PC-9 (cell line): ENCODE measurements around the gene MACROD2.

Experiments used
- CTCF ChIP-seq: fragments of 200-600 bp; sonication (generic); conservative IDR thresholded peaks from 2 replicates; pipeline ENCODE4 v1.6.1; 2017; ENCODE audit warnings: mixed run types, antibody characterized with exemption, mild to moderate bottlenecking, moderate library complexity
- EZH2 ChIP-seq: fragments of 200-600 bp; sonication (generic); IDR thresholded peaks from 2 replicates; pipeline ENCODE4 v1.8.0; 2017; ENCODE audit warnings: antibody characterized with exemption, low read depth

DNA sequence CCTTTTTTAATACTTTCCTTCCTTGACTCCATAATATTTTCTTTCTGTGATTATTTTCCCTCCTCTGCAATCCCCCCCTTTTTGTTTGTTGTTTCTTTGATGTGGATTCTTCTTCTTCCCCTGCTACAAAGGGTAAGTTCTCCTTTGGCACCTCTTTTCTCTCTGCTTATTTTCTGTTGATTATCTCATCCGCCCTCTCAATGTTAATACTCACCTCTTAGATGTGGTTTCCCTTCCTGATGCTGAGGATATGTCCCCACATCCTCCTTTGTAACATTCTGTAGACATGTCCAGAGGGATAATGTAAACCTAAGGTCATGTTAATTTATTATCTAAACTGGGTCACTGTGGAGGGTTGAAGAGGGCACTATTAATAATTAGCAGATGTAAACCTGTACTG, 324.4 kb downstream of the MACROD2 start:
- no peak for TF ChIP-seq CTCF
- no peak for TF ChIP-seq EZH2
